Parathyroid adenoma (tissue), 2 donors: ENCODE data around the gene CHID1.

Source experiments
- H2AFZ ChIP-seq: fragments of 300-600 bp; sonication (generic); one replicate; pipeline ENCODE4 v1.7.0; 2017; ENCODE audit warnings: antibody characterized with exemption, mild to moderate bottlenecking
- H3K27ac ChIP-seq: fragments of 300-600 bp; sonication (generic); one replicate; pipeline ENCODE4 v1.7.0; 2017
- H3K27me3 ChIP-seq: fragments of 300-600 bp; sonication (generic); one replicate; pipeline ENCODE4 v1.7.0; 2017; ENCODE audit warnings: low read length; ENCODE audit not compliant: control insufficient read depth, insufficient read depth
- H3K36me3 ChIP-seq: fragments of 300-600 bp; sonication (generic); one replicate; pipeline ENCODE4 v1.7.0; 2017; ENCODE audit warnings: low read length; ENCODE audit not compliant: control insufficient read depth, insufficient read depth
- H3K4me1 ChIP-seq: fragments of 300-600 bp; sonication (generic); one replicate; pipeline ENCODE4 v1.7.0; 2017; ENCODE audit warnings: control low read depth
- H3K4me2 ChIP-seq: fragments of 300-600 bp; sonication (generic); one replicate; pipeline ENCODE4 v1.7.0; 2017; ENCODE audit warnings: low read length
- H3K4me3 ChIP-seq: fragments of 300-600 bp; sonication (generic); one replicate; pipeline ENCODE4 v1.7.0; 2017; ENCODE audit warnings: low read depth, low read length
- H3K79me2 ChIP-seq: fragments of 300-600 bp; sonication (generic); one replicate; pipeline ENCODE4 v1.7.0; 2017; ENCODE audit warnings: control low read depth
- H3K9ac ChIP-seq: fragments of 300-600 bp; sonication (generic); one replicate; pipeline ENCODE4 v1.7.0; 2017; ENCODE audit warnings: mild to moderate bottlenecking
- H3K9me3 ChIP-seq: fragments of 300-600 bp; sonication (generic); one replicate; pipeline ENCODE4 v1.7.0; 2017; ENCODE audit warnings: low read length; ENCODE audit not compliant: control insufficient read depth
- CTCF ChIP-seq: fragments of 300-600 bp; sonication (generic); IDR thresholded peaks from one replicate; pipeline ENCODE4 v1.7.0; 2017; ENCODE audit warnings: antibody characterized with exemption, mild to moderate bottlenecking
- donor health status: primary hyperparathyroidism.

CHID1 gene

GRCh38 chr11:933142-933851 lies 22.7 kb upstream of the CHID1 start:
- H3K4me1 ChIP-seq = peaks cover 3% of the 10 kb centered on the region
- no peaks in the 10 kb centered on the region for H3K27me3 ChIP-seq
- H3K27ac ChIP-seq = peak overlapping the region; percentile 21
- H3K9me3 ChIP-seq = no peaks in the 10 kb centered on the region
- H2AFZ ChIP-seq = no peak overlapping the region
- peaks cover 21% of the 10 kb centered on the region for H3K79me2 ChIP-seq
- peak overlapping the region; percentile 57 for H3K4me2 ChIP-seq
- no peak overlapping the region for H3K9ac ChIP-seq
- H3K36me3 ChIP-seq = no peaks in the 10 kb centered on the region
- TF ChIP-seq CTCF = no peak
- H3K4me3 ChIP-seq = no peak overlapping the region

- Histone ChIP-seq H3K4me1 (peaks cover 6% of the 10 kb centered on the region), H3K27ac (peak overlapping the region; percentile 21)
These were observed 21.8 kb upstream of the CHID1 start for GRCh38 chr11:932435-932834.

GRCh38 chr11:931385-931784 lies 20.8 kb upstream of the CHID1 start:
- Histone ChIP-seq H3K9me3 (no peaks in the 10 kb centered on the region), H2AFZ (no peak overlapping the region), H3K4me2 (no peak overlapping the region), H3K4me1 (peaks cover 6% of the 10 kb centered on the region), H3K36me3 (no peaks in the 10 kb centered on the region), H3K4me3 (no peak overlapping the region), H3K9ac (no peak overlapping the region), H3K79me2 (peaks cover 11% of the 10 kb centered on the region), H3K27me3 (no peaks in the 10 kb centered on the region), H3K27ac (no peak overlapping the region)
- no peak for TF ChIP-seq CTCF

More at GRCh38 chr11:932435-932834, 21.8 kb upstream of the CHID1 start:
- H3K79me2 ChIP-seq = peaks cover 18% of the 10 kb centered on the region
- TF ChIP-seq CTCF = no peak
- peak overlapping the region; percentile 57 for H3K4me2 ChIP-seq
- no peak overlapping the region for H2AFZ ChIP-seq
- no peaks in the 10 kb centered on the region for H3K36me3 ChIP-seq
- no peak overlapping the region for H3K9ac ChIP-seq
- peak overlapping the region; percentile 16 for H3K4me3 ChIP-seq
- no peaks in the 10 kb centered on the region for H3K9me3 ChIP-seq
- H3K27me3 ChIP-seq = no peaks in the 10 kb centered on the region

- Histone ChIP-seq H3K9me3 (no peaks in the 10 kb centered on the region), H3K9ac (no peak overlapping the region), H2AFZ (no peak overlapping the region), H3K4me2 (no peak overlapping the region), H3K4me1 (peaks cover 6% of the 10 kb centered on the region), H3K4me3 (no peak overlapping the region), H3K27me3 (no peaks in the 10 kb centered on the region), H3K36me3 (no peaks in the 10 kb centered on the region), H3K79me2 (peaks cover 10% of the 10 kb centered on the region), H3K27ac (no peak overlapping the region)
- TF ChIP-seq CTCF = no peak
These were observed 18.8 kb upstream of the CHID1 start for GRCh38 chr11:929405-929804.

- peaks cover 6% of the 10 kb centered on the region for H3K4me1 ChIP-seq
- H3K9ac ChIP-seq = no peak overlapping the region
- no peaks in the 10 kb centered on the region for H3K27me3 ChIP-seq
- no peak overlapping the region for H2AFZ ChIP-seq
- H3K4me2 ChIP-seq = peak overlapping the region; percentile 12
- no peak for TF ChIP-seq CTCF
- no peak overlapping the region for H3K4me3 ChIP-seq
- no peaks in the 10 kb centered on the region for H3K36me3 ChIP-seq
- no peak overlapping the region for H3K27ac ChIP-seq
- H3K9me3 ChIP-seq = no peaks in the 10 kb centered on the region
- H3K79me2 ChIP-seq = peaks cover 10% of the 10 kb centered on the region
These were observed 18.2 kb upstream of the CHID1 start for GRCh38 chr11:928786-929185.
